Measurements from ENCODE around the gene SLAIN2. TPM values are rescaled to one million over a fixed set of nuclear protein-coding genes. Genes with fewer than 3 reads are reported as not detected.
"Not testable (repeated sequence)": the region's sequence is repeated elsewhere in the genome, so short reads cannot be mapped to it uniquely, and the experiment has no call there.

Gene SLAIN2
- total RNA-seq, 1 experiment from 2014 or later: 81.6 TPM

DNA sequence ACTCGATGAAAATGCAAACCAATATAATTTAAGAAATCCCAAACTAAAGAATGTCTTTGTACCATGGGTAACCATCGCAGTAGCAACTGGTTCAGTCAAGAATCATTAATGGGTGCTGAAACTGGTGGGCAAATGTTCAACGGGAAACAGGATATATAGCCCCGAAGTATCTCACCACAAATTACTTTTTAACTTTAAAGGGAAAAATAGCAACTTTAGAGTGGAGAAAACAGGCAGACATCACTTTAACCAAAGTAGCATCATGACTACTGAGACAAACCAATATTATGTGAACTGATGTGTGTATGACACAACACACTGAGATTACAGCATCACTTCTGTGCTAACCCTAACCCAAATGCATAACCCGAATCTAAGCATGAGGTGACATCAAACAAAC lies 33.8 kb upstream of the SLAIN2 start:
- BruUV-seq (replicated peaks): no TSS peak
- no peaks in the 10 kb centered on the region for H3K27me3 Mint-ChIP-seq (ENCODE audit: insufficient read depth, unreplicated experiment)
- no peak for TF ChIP-seq CTCF (IDR thresholded peaks at IDR 0.05; ENCODE audit: unreplicated experiment)
- no peaks in the 10 kb centered on the region for H3K36me3 Mint-ChIP-seq (ENCODE audit: insufficient read depth, unreplicated experiment)
- H3K4me3 Mint-ChIP-seq (ENCODE audit: unreplicated experiment): no peak overlapping the region
- H3K4me1 Mint-ChIP-seq (ENCODE audit: insufficient read depth, unreplicated experiment): peaks cover 5% of the 10 kb centered on the region
- H3K9me3 Mint-ChIP-seq (ENCODE audit: unreplicated experiment): no peaks in the 10 kb centered on the region
- no peak overlapping the region for H3K27ac Mint-ChIP-seq (ENCODE audit: low read depth, unreplicated experiment)
- intact Hi-C loops (cut with micrococcal nuclease): no loop called here
- CTCF ChIA-PET: interaction anchor here (1.1 to 1.2 kb wide), 2 partner anchors 8 to 18 kb away, joined by 3 to 6 read pairs; no protein-coding TSS in a partner anchor
- DNase-seq (ENCODE audit: unreplicated experiment): no peak
- POLR2A ChIA-PET: interaction anchor here (1.3 kb wide), 1 partner anchor 8 kb away, joined by 4 read pairs; no protein-coding TSS in a partner anchor

DNA sequence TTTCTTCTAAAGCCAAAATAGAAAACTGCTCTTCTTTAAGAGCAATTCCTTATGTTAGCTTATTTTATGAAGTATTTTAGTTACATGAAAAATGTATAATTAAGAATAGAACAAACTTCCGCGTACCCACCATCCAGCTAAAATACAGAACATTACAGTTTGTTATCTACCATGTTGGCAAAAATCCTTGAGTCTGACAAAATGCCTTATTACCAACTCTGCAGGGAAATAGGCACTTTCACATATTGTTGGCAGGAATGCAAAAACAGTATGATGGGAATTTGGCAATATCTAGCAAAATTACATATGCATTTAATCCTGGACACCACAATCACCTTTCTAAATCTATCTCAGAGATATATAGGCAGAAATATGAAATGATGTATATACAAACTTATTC lies 32.4 kb upstream of the SLAIN2 start:
- Mint-ChIP-seq H3K4me3 (ENCODE audit: unreplicated experiment) (no peak overlapping the region), H3K9me3 (ENCODE audit: unreplicated experiment) (no peaks in the 10 kb centered on the region), H3K36me3 (ENCODE audit: insufficient read depth, unreplicated experiment) (no peaks in the 10 kb centered on the region), H3K27ac (ENCODE audit: low read depth, unreplicated experiment) (no peak overlapping the region), H3K4me1 (ENCODE audit: insufficient read depth, unreplicated experiment) (peaks cover 5% of the 10 kb centered on the region), H3K27me3 (ENCODE audit: insufficient read depth, unreplicated experiment) (no peaks in the 10 kb centered on the region)
- BruUV-seq (replicated peaks): no TSS peak
- ChIA-PET CTCF (interaction anchor here (0.5 to 0.7 kb wide), 2 partner anchors 237 to 238 kb away, joined by 3 read pairs; no protein-coding TSS in a partner anchor), POLR2A (interaction anchor here (0.6 to 1.3 kb wide), 2 partner anchors 10 to 98 kb away, joined by 3 to 4 read pairs; no protein-coding TSS in a partner anchor)
- intact Hi-C loops (cut with micrococcal nuclease): no loop called here
- no peak for DNase-seq (ENCODE audit: unreplicated experiment)
- TF ChIP-seq CTCF (IDR thresholded peaks at IDR 0.05; ENCODE audit: unreplicated experiment): no peak

DNA sequence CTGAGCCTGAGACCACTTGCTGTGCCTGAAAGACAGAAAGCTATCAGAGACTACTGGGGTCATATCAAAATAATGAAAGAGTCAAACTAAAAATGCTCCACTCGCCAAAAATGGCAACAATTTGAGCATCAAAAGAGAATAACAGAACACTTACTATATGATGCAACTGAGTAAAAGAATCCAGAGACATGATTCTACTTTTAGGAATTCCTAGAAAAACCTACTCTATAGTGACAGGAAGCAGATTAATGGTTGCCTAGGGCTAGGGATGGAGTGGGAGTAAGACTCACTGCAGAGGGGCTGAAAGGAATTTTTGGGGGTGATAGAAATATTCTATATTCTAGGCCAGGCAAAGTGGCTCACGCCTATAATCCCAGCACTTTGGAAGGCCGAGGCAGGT lies 29.4 kb upstream of the SLAIN2 start:
- Mint-ChIP-seq H3K36me3 (ENCODE audit: insufficient read depth, unreplicated experiment) (no peaks in the 10 kb centered on the region), H3K27me3 (ENCODE audit: insufficient read depth, unreplicated experiment) (no peaks in the 10 kb centered on the region), H3K27ac (ENCODE audit: low read depth, unreplicated experiment) (no peak overlapping the region), H3K4me1 (ENCODE audit: insufficient read depth, unreplicated experiment) (no peaks in the 10 kb centered on the region), H3K4me3 (ENCODE audit: unreplicated experiment) (no peak overlapping the region), H3K9me3 (ENCODE audit: unreplicated experiment) (no peaks in the 10 kb centered on the region)
- TF ChIP-seq CTCF (IDR thresholded peaks at IDR 0.05; ENCODE audit: unreplicated experiment): no peak
- DNase-seq (ENCODE audit: unreplicated experiment): no peak
- ChIA-PET POLR2A (interaction anchor here (1.5 kb wide), 1 partner anchor 21 kb away, joined by 4 read pairs; no protein-coding TSS in a partner anchor), CTCF (interaction anchor here (0.6 to 1.1 kb wide), 3 partner anchors 13 to 202 kb away, joined by 3 to 6 read pairs (median 3); no protein-coding TSS in a partner anchor)
- intact Hi-C loops (cut with micrococcal nuclease): no loop called here
- no TSS peak for BruUV-seq (replicated peaks)

- POLR2A ChIA-PET; H3K4me1 Mint-ChIP-seq (ENCODE audit: insufficient read depth, unreplicated experiment); H3K27me3 Mint-ChIP-seq (ENCODE audit: insufficient read depth, unreplicated experiment); BruUV-seq (replicated peaks); H3K4me3 Mint-ChIP-seq (ENCODE audit: unreplicated experiment); H3K36me3 Mint-ChIP-seq (ENCODE audit: insufficient read depth, unreplicated experiment); DNase-seq (ENCODE audit: unreplicated experiment); intact Hi-C loops (cut with micrococcal nuclease); H3K27ac Mint-ChIP-seq (ENCODE audit: low read depth, unreplicated experiment); H3K9me3 Mint-ChIP-seq (ENCODE audit: unreplicated experiment): not testable (repeated sequence)
- CTCF ChIA-PET: interaction anchor here (0.9 to 1.9 kb wide), 7 partner anchors 8 to 231 kb away, joined by 3 to 9 read pairs (median 6); no protein-coding TSS in a partner anchor
These were observed 26.6 kb upstream of the SLAIN2 start for GRCh38 chr4:48314746-48315145.

Data from MCF 10A (cell line).